ENCODE data around the gene LACTBL1.
A peak's percentile ranks its signal among the peaks of the same experiment; 100 is the strongest.

Gene LACTBL1

GRCh38 chr1:22976461-22977243 lies 4.0 kb upstream of the LACTBL1 start:
- H3F3A ChIP-seq (ENCODE audit: insufficient read depth) = no peaks in the 10 kb centered on the region
- H3K9me2 ChIP-seq (replicated peaks; ENCODE audit: insufficient read depth, low read length) = no peaks in the 10 kb centered on the region
- TF ChIP-seq EZH2phosphoT487 (conservative IDR thresholded peaks at IDR 0.05; ENCODE audit: low read length) (no peak), CTCF (IDR thresholded peaks at IDR 0.05; ENCODE audit: insufficient read depth, low read length, poor library complexity, severe bottlenecking) (peak; percentile 64)
- H3K79me2 ChIP-seq (ENCODE audit: insufficient read depth, low read length) = no peaks in the 10 kb centered on the region
- no peak overlapping the region for H3K9ac ChIP-seq (ENCODE audit: low read length)
- H3K36me3 ChIP-seq (ENCODE audit: low read length) = no peaks in the 10 kb centered on the region
- no peaks in the 10 kb centered on the region for H3K9me3 ChIP-seq (ENCODE audit: insufficient read depth, low read length)
- no peak overlapping the region for H3K4me3 ChIP-seq (ENCODE audit: insufficient read depth, low read length, poor library complexity, severe bottlenecking)
- H2AFZ ChIP-seq (ENCODE audit: low read depth, low read length, severe bottlenecking) = no peak overlapping the region
- H3K4me2 ChIP-seq (ENCODE audit: low read depth, low read length, poor library complexity, severe bottlenecking) = no peak overlapping the region
- no peak overlapping the region for H3K27ac ChIP-seq (ENCODE audit: low read depth, low read length)
- H3K27me3 ChIP-seq (ENCODE audit: low read length) = no peaks in the 10 kb centered on the region
- H4K20me1 ChIP-seq (ENCODE audit: low read depth, low read length) = no peaks in the 10 kb centered on the region

GRCh38 chr1:22976127-22976460 lies 3.4 kb upstream of the LACTBL1 start:
- no peaks in the 10 kb centered on the region for H3K79me2 ChIP-seq (ENCODE audit: insufficient read depth, low read length)
- H3K9me2 ChIP-seq (replicated peaks; ENCODE audit: insufficient read depth, low read length) = no peaks in the 10 kb centered on the region
- H3K4me3 ChIP-seq (ENCODE audit: insufficient read depth, low read length, poor library complexity, severe bottlenecking) = no peak overlapping the region
- no peak overlapping the region for H3K9ac ChIP-seq (ENCODE audit: low read length)
- no peaks in the 10 kb centered on the region for H3K36me3 ChIP-seq (ENCODE audit: low read length)
- TF ChIP-seq EZH2phosphoT487 (conservative IDR thresholded peaks at IDR 0.05; ENCODE audit: low read length) (no peak), CTCF (IDR thresholded peaks at IDR 0.05; ENCODE audit: insufficient read depth, low read length, poor library complexity, severe bottlenecking) (no peak)
- H3K9me3 ChIP-seq (ENCODE audit: insufficient read depth, low read length) = no peaks in the 10 kb centered on the region
- H3K27ac ChIP-seq (ENCODE audit: low read depth, low read length) = no peak overlapping the region
- H3K4me2 ChIP-seq (ENCODE audit: low read depth, low read length, poor library complexity, severe bottlenecking) = no peak overlapping the region
- no peak overlapping the region for H2AFZ ChIP-seq (ENCODE audit: low read depth, low read length, severe bottlenecking)
- H4K20me1 ChIP-seq (ENCODE audit: low read depth, low read length) = no peaks in the 10 kb centered on the region
- H3F3A ChIP-seq (ENCODE audit: insufficient read depth) = no peaks in the 10 kb centered on the region
- no peaks in the 10 kb centered on the region for H3K27me3 ChIP-seq (ENCODE audit: low read length)

GRCh38 chr1:22975694-22976093 lies 3.0 kb upstream of the LACTBL1 start:
- Histone ChIP-seq H3K36me3 (ENCODE audit: low read length) (no peaks in the 10 kb centered on the region), H3F3A (ENCODE audit: insufficient read depth) (no peaks in the 10 kb centered on the region), H3K9me2 (replicated peaks; ENCODE audit: insufficient read depth, low read length) (no peaks in the 10 kb centered on the region), H3K27me3 (ENCODE audit: low read length) (no peaks in the 10 kb centered on the region), H3K9ac (ENCODE audit: low read length) (no peak overlapping the region), H2AFZ (ENCODE audit: low read depth, low read length, severe bottlenecking) (no peak overlapping the region), H3K9me3 (ENCODE audit: insufficient read depth, low read length) (no peaks in the 10 kb centered on the region), H4K20me1 (ENCODE audit: low read depth, low read length) (no peaks in the 10 kb centered on the region), H3K4me2 (ENCODE audit: low read depth, low read length, poor library complexity, severe bottlenecking) (no peak overlapping the region), H3K79me2 (ENCODE audit: insufficient read depth, low read length) (no peaks in the 10 kb centered on the region), H3K4me3 (ENCODE audit: insufficient read depth, low read length, poor library complexity, severe bottlenecking) (no peak overlapping the region), H3K27ac (ENCODE audit: low read depth, low read length) (no peak overlapping the region)
- TF ChIP-seq CTCF (IDR thresholded peaks at IDR 0.05; ENCODE audit: insufficient read depth, low read length, poor library complexity, severe bottlenecking) (no peak), EZH2phosphoT487 (conservative IDR thresholded peaks at IDR 0.05; ENCODE audit: low read length) (no peak)

All from SU-DHL-6 (cell line).